ENCODE measurements around the gene ZNF804A. TPM values are rescaled to one million over a fixed set of nuclear protein-coding genes. Genes with fewer than 3 reads are reported as not detected.

The ZNF804A gene
- total and polyA plus RNA-seq, 4 donors = 0.17 to 0.52 (median 0.26) TPM

- ATAC-seq (ENCODE audit: insufficient read depth, low FRiP score) (no peak), DNase-seq (peak in 1 of 3 donors; percentile 1)
- Histone ChIP-seq H3K9me3 (ENCODE audit: control insufficient read depth in 4 of 4, insufficient read depth in 3 of 4, low read length in 3 of 4) (no peaks in the 10 kb centered on the region), H3K4me1 (ENCODE audit: control insufficient read depth in 5 of 5, insufficient read depth in 5 of 5, low read length in 5 of 5) (no peaks in the 10 kb centered on the region), H3K4me3 (no peak overlapping the region), H3K27ac (ENCODE audit: low read depth in 1 of 2, low read length in 1 of 2) (no peak overlapping the region), H3K9ac (ENCODE audit: insufficient read depth in 1 of 2, low read length in 2 of 2) (no peak overlapping the region), H3K27me3 (ENCODE audit: control insufficient read depth in 3 of 3, insufficient read depth in 3 of 3, low read length in 2 of 3) (no peaks in the 10 kb centered on the region), H3K36me3 (ENCODE audit: control insufficient read depth in 4 of 4, insufficient read depth in 4 of 4, low read length in 4 of 4) (no peaks in the 10 kb centered on the region)
- no peak for TF ChIP-seq CTCF (IDR thresholded peaks at IDR 0.05; ENCODE audit: control extremely low read depth, extremely low read depth)
- 48 to 70% methylated on average over 3 of the region's 3 CpGs for WGBS, 2 donors
Observed at GRCh38 chr2:184814421-184814820, 216.1 kb downstream of the ZNF804A start.

GRCh38 chr2:184815824-184816223, 217.5 kb downstream of the ZNF804A start:
- Histone ChIP-seq H3K9ac (ENCODE audit: insufficient read depth in 1 of 2, low read length in 2 of 2) (no peak overlapping the region), H3K27ac (ENCODE audit: low read depth in 1 of 2, low read length in 1 of 2) (no peak overlapping the region), H3K4me1 (ENCODE audit: control insufficient read depth in 5 of 5, insufficient read depth in 5 of 5, low read length in 5 of 5) (no peaks in the 10 kb centered on the region), H3K9me3 (ENCODE audit: control insufficient read depth in 4 of 4, insufficient read depth in 3 of 4, low read length in 3 of 4) (no peaks in the 10 kb centered on the region), H3K27me3 (ENCODE audit: control insufficient read depth in 3 of 3, insufficient read depth in 3 of 3, low read length in 2 of 3) (no peaks in the 10 kb centered on the region), H3K36me3 (ENCODE audit: control insufficient read depth in 4 of 4, insufficient read depth in 4 of 4, low read length in 4 of 4) (no peaks in the 10 kb centered on the region), H3K4me3 (no peak overlapping the region)
- no peak for TF ChIP-seq CTCF (IDR thresholded peaks at IDR 0.05; ENCODE audit: control extremely low read depth, extremely low read depth)
- DNase-seq = no peak
- WGBS, 2 donors = 44 to 62% methylated on average over 1 of the region's 1 CpG
- ATAC-seq (ENCODE audit: insufficient read depth, low FRiP score) = no peak

- Histone ChIP-seq H3K27me3 (ENCODE audit: control insufficient read depth in 3 of 3, insufficient read depth in 3 of 3, low read length in 2 of 3) (no peaks in the 10 kb centered on the region), H3K9me3 (ENCODE audit: control insufficient read depth in 4 of 4, insufficient read depth in 3 of 4, low read length in 3 of 4) (no peaks in the 10 kb centered on the region), H3K27ac (ENCODE audit: low read depth in 1 of 2, low read length in 1 of 2) (no peak overlapping the region), H3K9ac (ENCODE audit: insufficient read depth in 1 of 2, low read length in 2 of 2) (no peak overlapping the region), H3K4me1 (ENCODE audit: control insufficient read depth in 5 of 5, insufficient read depth in 5 of 5, low read length in 5 of 5) (no peaks in the 10 kb centered on the region), H3K4me3 (no peak overlapping the region), H3K36me3 (ENCODE audit: control insufficient read depth in 4 of 4, insufficient read depth in 4 of 4, low read length in 4 of 4) (no peaks in the 10 kb centered on the region)
- DNase-seq (no peak), ATAC-seq (ENCODE audit: insufficient read depth, low FRiP score) (no peak)
- no peak for TF ChIP-seq CTCF (IDR thresholded peaks at IDR 0.05; ENCODE audit: control extremely low read depth, extremely low read depth)
- WGBS, 2 donors = 53 to 71% methylated on average over 2 of the region's 2 CpGs
Observed at GRCh38 chr2:184824597-184824996, 226.3 kb downstream of the ZNF804A start.

- H3K27ac ChIP-seq (ENCODE audit: low read depth in 1 of 2, low read length in 1 of 2) = no peak overlapping the region
- no peaks in the 10 kb centered on the region for H3K36me3 ChIP-seq (ENCODE audit: control insufficient read depth in 4 of 4, insufficient read depth in 4 of 4, low read length in 4 of 4)
- 83 to 85% methylated on average over 1 of the region's 1 CpG for WGBS, 2 donors
- ATAC-seq (ENCODE audit: insufficient read depth, low FRiP score) = no peak
- DNase-seq = no peak
- TF ChIP-seq CTCF (IDR thresholded peaks at IDR 0.05; ENCODE audit: control extremely low read depth, extremely low read depth) = no peak
- H3K9ac ChIP-seq (ENCODE audit: insufficient read depth in 1 of 2, low read length in 2 of 2) = no peak overlapping the region
- no peaks in the 10 kb centered on the region for H3K27me3 ChIP-seq (ENCODE audit: control insufficient read depth in 3 of 3, insufficient read depth in 3 of 3, low read length in 2 of 3)
- no peak overlapping the region for H3K4me3 ChIP-seq
- H3K4me1 ChIP-seq (ENCODE audit: control insufficient read depth in 5 of 5, insufficient read depth in 5 of 5, low read length in 5 of 5) = no peaks in the 10 kb centered on the region
- no peaks in the 10 kb centered on the region for H3K9me3 ChIP-seq (ENCODE audit: control insufficient read depth in 4 of 4, insufficient read depth in 3 of 4, low read length in 3 of 4)
Observed at GRCh38 chr2:184830531-184830930, 232.2 kb downstream of the ZNF804A start.

Data from lung (tissue), 12 donors.